ENCODE data around the gene RGCC.
A peak's percentile ranks its signal among the peaks of the same experiment; 100 is the strongest.

The RGCC gene

GRCh38 chr13:41468631-41469030, 11.3 kb downstream of the RGCC start:
- H3K9ac ChIP-seq (ENCODE audit: low read length in 5 of 5), result no peak overlapping the region
- H3K36me3 ChIP-seq (ENCODE audit: control insufficient read depth in 5 of 5, insufficient read depth in 5 of 5, low read length in 5 of 5), result peaks cover 52 to 78% (median 58%) of the 10 kb centered on the region in 5 donors
- H3K27me3 ChIP-seq (ENCODE audit: control insufficient read depth in 5 of 5, insufficient read depth in 4 of 5, low read length in 5 of 5), result no peaks in the 10 kb centered on the region
- H3K9me3 ChIP-seq (ENCODE audit: control insufficient read depth in 5 of 5, low read length in 5 of 5), result no peaks in the 10 kb centered on the region
- no peak overlapping the region for H3K4me3 ChIP-seq (ENCODE audit: low read depth in 1 of 5, low read length in 5 of 5)
- peaks cover 10 to 36% (median 31%) of the 10 kb centered on the region in 5 donors for H3K4me1 ChIP-seq (ENCODE audit: control insufficient read depth in 5 of 5, insufficient read depth in 5 of 5, low read length in 5 of 5)
- peak overlapping the region; percentile 9 for H3K27ac ChIP-seq (ENCODE audit: low read depth, low read length)

DNA sequence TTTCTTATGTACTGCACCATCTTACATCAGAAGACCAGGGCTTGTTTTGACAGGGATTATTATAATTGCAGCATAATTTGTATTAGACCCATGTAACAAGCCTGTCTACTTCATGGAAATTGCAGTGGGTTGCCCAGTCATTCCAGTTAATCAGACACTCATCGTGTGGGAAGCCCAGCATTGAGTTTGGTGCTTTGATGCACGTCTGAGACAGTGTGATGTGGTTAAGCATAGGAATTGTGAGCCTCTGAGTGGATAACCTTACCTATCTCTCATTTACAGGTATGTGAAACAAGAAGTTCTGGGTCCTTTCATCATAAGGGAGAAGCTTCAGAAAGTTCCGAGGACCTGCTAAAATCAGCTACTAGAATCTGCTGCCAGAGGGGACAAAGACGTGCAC, 12.8 kb downstream of the RGCC start:
- Histone ChIP-seq H3K36me3 (ENCODE audit: control insufficient read depth in 5 of 5, insufficient read depth in 5 of 5, low read length in 5 of 5) (peaks cover 44 to 62% (median 52%) of the 10 kb centered on the region in 5 donors), H3K4me1 (ENCODE audit: control insufficient read depth in 5 of 5, insufficient read depth in 5 of 5, low read length in 5 of 5) (peaks cover 4 to 21% (median 16%) of the 10 kb centered on the region in 5 donors), H3K9ac (ENCODE audit: low read length in 5 of 5) (no peak overlapping the region), H3K9me3 (ENCODE audit: control insufficient read depth in 5 of 5, low read length in 5 of 5) (no peaks in the 10 kb centered on the region), H3K27ac (ENCODE audit: low read depth, low read length) (no peak overlapping the region), H3K27me3 (ENCODE audit: control insufficient read depth in 5 of 5, insufficient read depth in 4 of 5, low read length in 5 of 5) (no peaks in the 10 kb centered on the region), H3K4me3 (ENCODE audit: low read depth in 1 of 5, low read length in 5 of 5) (no peak overlapping the region)

GRCh38 chr13:41471785-41472184, 14.4 kb downstream of the RGCC start:
- no peaks in the 10 kb centered on the region for H3K27me3 ChIP-seq (ENCODE audit: control insufficient read depth in 5 of 5, insufficient read depth in 4 of 5, low read length in 5 of 5)
- no peak overlapping the region for H3K9ac ChIP-seq (ENCODE audit: low read length in 5 of 5)
- H3K4me1 ChIP-seq (ENCODE audit: control insufficient read depth in 5 of 5, insufficient read depth in 5 of 5, low read length in 5 of 5), result peaks cover 0 to 7% (median 0%) of the 10 kb centered on the region in 5 donors
- no peak overlapping the region for H3K27ac ChIP-seq (ENCODE audit: low read depth, low read length)
- no peak overlapping the region for H3K4me3 ChIP-seq (ENCODE audit: low read depth in 1 of 5, low read length in 5 of 5)
- no peaks in the 10 kb centered on the region for H3K9me3 ChIP-seq (ENCODE audit: control insufficient read depth in 5 of 5, low read length in 5 of 5)
- H3K36me3 ChIP-seq (ENCODE audit: control insufficient read depth in 5 of 5, insufficient read depth in 5 of 5, low read length in 5 of 5), result peaks cover 34 to 47% (median 43%) of the 10 kb centered on the region in 5 donors

DNA sequence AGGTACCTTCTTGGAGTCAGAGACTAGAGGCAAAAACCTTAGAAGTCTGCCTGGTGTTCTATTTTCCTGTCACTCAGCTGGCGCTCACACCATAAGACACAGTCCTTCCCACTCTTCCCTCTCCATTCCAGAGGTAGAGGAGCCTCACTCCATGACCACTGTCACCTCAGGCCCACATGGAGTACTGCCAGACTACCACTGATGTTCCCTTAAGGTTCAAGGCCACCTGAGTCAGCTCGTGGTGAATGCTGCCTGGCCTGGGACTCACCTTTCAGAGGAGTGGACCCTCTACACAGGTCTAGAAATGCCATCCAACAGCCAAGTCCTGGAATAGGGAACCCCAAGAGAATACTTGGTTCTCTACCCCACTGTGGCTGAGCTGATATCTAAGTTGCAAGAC, 29.9 kb downstream of the RGCC start:
- H3K4me3 ChIP-seq (ENCODE audit: low read depth in 1 of 5, low read length in 5 of 5), result no peak overlapping the region
- H3K27ac ChIP-seq (ENCODE audit: low read depth, low read length), result no peak overlapping the region
- H3K36me3 ChIP-seq (ENCODE audit: control insufficient read depth in 5 of 5, insufficient read depth in 5 of 5, low read length in 5 of 5), result no peaks in the 10 kb centered on the region
- peaks cover 0 to 3% (median 0%) of the 10 kb centered on the region in 5 donors for H3K4me1 ChIP-seq (ENCODE audit: control insufficient read depth in 5 of 5, insufficient read depth in 5 of 5, low read length in 5 of 5)
- H3K9ac ChIP-seq (ENCODE audit: low read length in 5 of 5), result no peak overlapping the region
- peaks cover 0 to 5% (median 0%) of the 10 kb centered on the region in 5 donors for H3K9me3 ChIP-seq (ENCODE audit: control insufficient read depth in 5 of 5, low read length in 5 of 5)
- H3K27me3 ChIP-seq (ENCODE audit: control insufficient read depth in 5 of 5, insufficient read depth in 4 of 5, low read length in 5 of 5), result no peaks in the 10 kb centered on the region

GRCh38 chr13:41488124-41488523, 30.8 kb downstream of the RGCC start:
- Histone ChIP-seq H3K27ac (ENCODE audit: low read depth, low read length) (no peak overlapping the region), H3K4me1 (ENCODE audit: control insufficient read depth in 5 of 5, insufficient read depth in 5 of 5, low read length in 5 of 5) (peaks cover 3 to 12% (median 8%) of the 10 kb centered on the region in 5 donors), H3K36me3 (ENCODE audit: control insufficient read depth in 5 of 5, insufficient read depth in 5 of 5, low read length in 5 of 5) (no peaks in the 10 kb centered on the region), H3K4me3 (ENCODE audit: low read depth in 1 of 5, low read length in 5 of 5) (no peak overlapping the region), H3K27me3 (ENCODE audit: control insufficient read depth in 5 of 5, insufficient read depth in 4 of 5, low read length in 5 of 5) (no peaks in the 10 kb centered on the region), H3K9ac (ENCODE audit: low read length in 5 of 5) (no peak overlapping the region), H3K9me3 (ENCODE audit: control insufficient read depth in 5 of 5, low read length in 5 of 5) (peaks cover 0 to 5% (median 0%) of the 10 kb centered on the region in 5 donors)

GRCh38 chr13:41490371-41491015, 33.1 kb downstream of the RGCC start:
- Histone ChIP-seq H3K36me3 (ENCODE audit: control insufficient read depth in 5 of 5, insufficient read depth in 5 of 5, low read length in 5 of 5) (no peaks in the 10 kb centered on the region), H3K9me3 (ENCODE audit: control insufficient read depth in 5 of 5, low read length in 5 of 5) (peaks cover 0 to 5% (median 0%) of the 10 kb centered on the region in 5 donors), H3K4me1 (ENCODE audit: control insufficient read depth in 5 of 5, insufficient read depth in 5 of 5, low read length in 5 of 5) (peaks cover 7 to 36% (median 29%) of the 10 kb centered on the region in 5 donors), H3K27me3 (ENCODE audit: control insufficient read depth in 5 of 5, insufficient read depth in 4 of 5, low read length in 5 of 5) (no peaks in the 10 kb centered on the region), H3K27ac (ENCODE audit: low read depth, low read length) (no peak overlapping the region), H3K4me3 (ENCODE audit: low read depth in 1 of 5, low read length in 5 of 5) (no peak overlapping the region), H3K9ac (ENCODE audit: low read length in 5 of 5) (no peak overlapping the region)

DNA sequence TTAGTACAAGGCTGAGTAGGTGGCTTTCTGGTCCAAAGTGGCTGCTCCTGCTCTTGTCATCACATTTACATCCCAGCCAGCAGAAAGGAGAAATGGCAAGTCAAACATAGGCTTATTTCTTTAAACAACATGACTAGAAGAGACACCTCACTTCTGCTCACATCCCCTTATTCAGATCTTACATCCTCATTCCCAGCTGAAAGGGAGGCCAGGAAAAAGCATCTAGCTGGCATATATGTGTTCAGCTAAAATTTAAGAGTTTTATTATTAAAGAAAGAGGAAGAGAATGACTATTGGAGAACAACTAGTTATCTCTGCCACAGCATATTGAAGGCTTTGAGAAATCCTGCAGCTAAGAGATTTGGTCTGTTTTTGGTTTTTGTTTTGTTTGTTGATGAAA, 34.1 kb downstream of the RGCC start:
- Histone ChIP-seq H3K9me3 (ENCODE audit: control insufficient read depth in 5 of 5, low read length in 5 of 5) (peaks cover 0 to 5% (median 0%) of the 10 kb centered on the region in 5 donors), H3K4me3 (ENCODE audit: low read depth in 1 of 5, low read length in 5 of 5) (no peak overlapping the region), H3K4me1 (ENCODE audit: control insufficient read depth in 5 of 5, insufficient read depth in 5 of 5, low read length in 5 of 5) (peaks cover 10 to 45% (median 36%) of the 10 kb centered on the region in 5 donors), H3K36me3 (ENCODE audit: control insufficient read depth in 5 of 5, insufficient read depth in 5 of 5, low read length in 5 of 5) (no peaks in the 10 kb centered on the region), H3K9ac (ENCODE audit: low read length in 5 of 5) (no peak overlapping the region), H3K27ac (ENCODE audit: low read depth, low read length) (no peak overlapping the region), H3K27me3 (ENCODE audit: control insufficient read depth in 5 of 5, insufficient read depth in 4 of 5, low read length in 5 of 5) (no peaks in the 10 kb centered on the region)

DNA sequence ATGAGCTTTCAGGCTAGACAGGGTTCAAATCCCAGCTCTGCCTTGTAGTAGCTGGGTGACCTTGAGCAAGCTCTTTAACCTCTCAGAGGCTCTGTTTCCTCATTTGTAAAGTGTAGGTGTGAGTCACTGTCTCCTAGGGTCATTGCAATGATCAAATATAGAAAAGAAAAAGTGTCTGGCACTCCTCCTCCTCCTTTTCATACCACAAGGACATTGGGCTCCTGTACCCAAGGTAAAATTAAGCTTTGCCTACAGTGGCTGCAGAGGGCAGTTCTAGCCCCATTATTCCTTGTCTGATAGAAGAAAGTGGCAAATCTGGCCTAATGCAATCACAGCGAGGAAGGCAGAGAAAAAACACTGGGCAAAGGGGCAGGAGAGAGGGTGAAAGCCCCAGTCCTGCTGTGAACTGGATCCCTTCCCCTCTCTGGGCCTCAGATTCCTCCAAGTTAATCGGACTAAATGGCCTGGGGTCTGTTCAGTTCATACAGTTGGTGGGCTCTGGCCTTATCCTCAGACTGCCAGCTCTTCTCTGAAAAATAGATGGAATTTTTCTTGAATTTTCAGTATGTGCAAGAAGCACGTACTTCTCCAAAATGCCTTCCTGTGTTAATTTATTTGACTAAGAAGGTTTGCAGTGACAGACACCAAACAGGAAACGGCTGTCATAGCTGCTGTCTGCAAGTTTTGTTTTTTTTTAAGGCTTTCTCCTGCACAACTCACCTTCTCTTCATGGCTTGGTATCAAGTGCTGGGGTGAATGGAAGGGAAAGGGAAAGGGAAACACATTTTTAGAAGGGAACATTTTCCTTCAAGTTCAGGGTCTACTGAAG, 35.3 kb downstream of the RGCC start:
- Histone ChIP-seq H3K36me3 (ENCODE audit: control insufficient read depth in 5 of 5, insufficient read depth in 5 of 5, low read length in 5 of 5) (no peaks in the 10 kb centered on the region), H3K27me3 (ENCODE audit: control insufficient read depth in 5 of 5, insufficient read depth in 4 of 5, low read length in 5 of 5) (no peaks in the 10 kb centered on the region), H3K4me1 (ENCODE audit: control insufficient read depth in 5 of 5, insufficient read depth in 5 of 5, low read length in 5 of 5) (peaks cover 12 to 56% (median 47%) of the 10 kb centered on the region in 5 donors), H3K27ac (ENCODE audit: low read depth, low read length) (no peak overlapping the region), H3K9me3 (ENCODE audit: control insufficient read depth in 5 of 5, low read length in 5 of 5) (peaks cover 0 to 5% (median 0%) of the 10 kb centered on the region in 5 donors), H3K9ac (ENCODE audit: low read length in 5 of 5) (no peak overlapping the region), H3K4me3 (ENCODE audit: low read depth in 1 of 5, low read length in 5 of 5) (no peak overlapping the region)

GRCh38 chr13:41494202-41494601, 36.9 kb downstream of the RGCC start:
- Histone ChIP-seq H3K9ac (ENCODE audit: low read length in 5 of 5) (no peak overlapping the region), H3K27me3 (ENCODE audit: control insufficient read depth in 5 of 5, insufficient read depth in 4 of 5, low read length in 5 of 5) (no peaks in the 10 kb centered on the region), H3K4me1 (ENCODE audit: control insufficient read depth in 5 of 5, insufficient read depth in 5 of 5, low read length in 5 of 5) (peaks cover 12 to 69% (median 52%) of the 10 kb centered on the region in 5 donors), H3K9me3 (ENCODE audit: control insufficient read depth in 5 of 5, low read length in 5 of 5) (peaks cover 0 to 5% (median 0%) of the 10 kb centered on the region in 5 donors), H3K36me3 (ENCODE audit: control insufficient read depth in 5 of 5, insufficient read depth in 5 of 5, low read length in 5 of 5) (no peaks in the 10 kb centered on the region), H3K4me3 (ENCODE audit: low read depth in 1 of 5, low read length in 5 of 5) (no peak overlapping the region), H3K27ac (ENCODE audit: low read depth, low read length) (no peak overlapping the region)

GRCh38 chr13:41495044-41495443, 37.7 kb downstream of the RGCC start:
- Histone ChIP-seq H3K36me3 (ENCODE audit: control insufficient read depth in 5 of 5, insufficient read depth in 5 of 5, low read length in 5 of 5) (no peaks in the 10 kb centered on the region), H3K4me3 (ENCODE audit: low read depth in 1 of 5, low read length in 5 of 5) (no peak overlapping the region), H3K4me1 (ENCODE audit: control insufficient read depth in 5 of 5, insufficient read depth in 5 of 5, low read length in 5 of 5) (peaks cover 12 to 71% (median 52%) of the 10 kb centered on the region in 5 donors), H3K9ac (ENCODE audit: low read length in 5 of 5) (no peak overlapping the region), H3K27me3 (ENCODE audit: control insufficient read depth in 5 of 5, insufficient read depth in 4 of 5, low read length in 5 of 5) (no peaks in the 10 kb centered on the region), H3K27ac (ENCODE audit: low read depth, low read length) (peak overlapping the region; percentile 17), H3K9me3 (ENCODE audit: control insufficient read depth in 5 of 5, low read length in 5 of 5) (peaks cover 0 to 5% (median 0%) of the 10 kb centered on the region in 5 donors)
